Measurements from ENCODE around the gene PSD2.

GRCh38 chr5:139803978-139804377, 8.4 kb downstream of the PSD2 start:
- TF ChIP-seq CTCF (IDR thresholded peaks at IDR 0.05) (no peak), POLR2A (IDR thresholded peaks at IDR 0.05) (no peak)

Measured in heart left ventricle (tissue), 13 donors.